Measurements from ENCODE around the gene TWSG1. TPM values are rescaled to one million over a fixed set of nuclear protein-coding genes. Genes with fewer than 3 reads are reported as not detected.
"Not testable (repeated sequence)": the region's sequence is repeated elsewhere in the genome, so short reads cannot be mapped to it uniquely, and the experiment has no call there.

The TWSG1 gene
- total RNA-seq, 2 experiments from 2014 or later: 11.0 to 12.2 TPM

GRCh38 chr18:9366126-9366714 lies 31.6 kb downstream of the TWSG1 start:
- POLR2A ChIA-PET: no interaction called here
- Mint-ChIP-seq H3K4me3 (no peak overlapping the region), H3K36me3 (peaks cover 16% of the 10 kb centered on the region), H3K9me3 (no peaks in the 10 kb centered on the region), H3K4me1 (ENCODE audit: low read depth) (no peaks in the 10 kb centered on the region), H3K27me3 (no peaks in the 10 kb centered on the region), H3K27ac (no peak overlapping the region)
- CTCF ChIA-PET: no interaction called here
- intact Hi-C loops (cut with micrococcal nuclease): no loop called here
- DNase-seq: no peak

DNA sequence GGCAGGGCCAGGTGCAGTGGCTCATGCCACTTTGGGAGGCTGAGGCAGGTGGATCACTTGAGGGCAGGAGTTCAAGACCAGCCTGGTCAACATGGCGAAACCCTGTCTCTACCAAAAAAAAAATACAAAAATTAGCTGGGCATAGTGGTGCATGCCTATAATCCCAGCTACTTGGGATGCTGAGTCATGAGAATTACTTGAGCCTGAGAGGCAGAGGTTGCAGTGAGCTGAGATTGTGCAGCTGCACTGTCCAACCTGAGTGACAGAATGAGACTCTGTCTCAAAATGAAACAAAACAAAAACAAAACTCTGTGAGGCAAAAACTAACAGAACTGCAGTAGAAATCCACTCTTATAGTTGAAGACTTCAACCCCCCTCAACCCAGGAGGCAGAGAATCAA lies 38.7 kb downstream of the TWSG1 start:
- H3K36me3 Mint-ChIP-seq: peaks cover 19% of the 10 kb centered on the region
- H3K4me1 Mint-ChIP-seq (ENCODE audit: low read depth); H3K27me3 Mint-ChIP-seq; H3K27ac Mint-ChIP-seq; DNase-seq; intact Hi-C loops (cut with micrococcal nuclease); CTCF ChIA-PET; POLR2A ChIA-PET; H3K4me3 Mint-ChIP-seq; H3K9me3 Mint-ChIP-seq: not testable (repeated sequence)

- H3K27ac Mint-ChIP-seq: no peak overlapping the region
- H3K36me3 Mint-ChIP-seq: peaks cover 16% of the 10 kb centered on the region
- H3K4me1 Mint-ChIP-seq (ENCODE audit: low read depth): no peaks in the 10 kb centered on the region
- DNase-seq: no peak
- POLR2A ChIA-PET: no interaction called here
- intact Hi-C loops (cut with micrococcal nuclease): no loop called here
- peaks cover 9% of the 10 kb centered on the region for H3K9me3 Mint-ChIP-seq
- no peak overlapping the region for H3K4me3 Mint-ChIP-seq
- CTCF ChIA-PET: no interaction called here
- no peaks in the 10 kb centered on the region for H3K27me3 Mint-ChIP-seq
Measured at GRCh38 chr18:9379118-9379517, 44.5 kb downstream of the TWSG1 start.

GRCh38 chr18:9380101-9380500 lies 45.5 kb downstream of the TWSG1 start:
- intact Hi-C loops (cut with micrococcal nuclease): no loop called here

GRCh38 chr18:9380621-9381395 lies 46.2 kb downstream of the TWSG1 start:
- CTCF ChIA-PET: no interaction called here
- Mint-ChIP-seq H3K27ac (no peak overlapping the region), H3K27me3 (no peaks in the 10 kb centered on the region), H3K9me3 (peaks cover 9% of the 10 kb centered on the region), H3K4me1 (ENCODE audit: low read depth) (no peaks in the 10 kb centered on the region), H3K36me3 (peaks cover 14% of the 10 kb centered on the region), H3K4me3 (no peak overlapping the region)
- POLR2A ChIA-PET: no interaction called here
- DNase-seq: no peak
- intact Hi-C loops (cut with micrococcal nuclease): no loop called here

More at GRCh38 chr18:9380101-9380500, 45.5 kb downstream of the TWSG1 start:
- Mint-ChIP-seq H3K4me3 (no peak overlapping the region), H3K9me3 (peaks cover 9% of the 10 kb centered on the region), H3K27ac (no peak overlapping the region), H3K27me3 (no peaks in the 10 kb centered on the region), H3K4me1 (ENCODE audit: low read depth) (no peaks in the 10 kb centered on the region), H3K36me3 (peaks cover 14% of the 10 kb centered on the region)
- ChIA-PET POLR2A (no interaction called here), CTCF (no interaction called here)
- no peak for DNase-seq

DNA sequence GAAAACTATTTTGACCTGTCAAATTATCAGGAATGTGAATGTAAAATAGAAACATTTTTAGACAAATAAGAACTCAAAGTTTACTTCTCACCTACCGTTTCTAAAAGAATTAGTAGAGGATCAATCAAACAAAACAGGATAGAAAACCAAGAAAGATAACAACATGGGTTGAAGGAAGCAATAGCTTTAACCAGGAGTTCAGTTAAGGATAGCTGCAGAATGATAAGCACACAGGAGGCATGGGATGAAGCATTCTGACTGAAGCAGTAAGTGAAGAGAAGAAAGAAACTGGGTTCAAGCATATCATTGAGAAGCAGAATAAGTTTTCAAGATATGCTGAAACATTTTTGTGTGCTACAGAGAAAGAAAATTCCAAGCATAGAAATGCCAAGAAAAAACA lies 52.3 kb downstream of the TWSG1 start:
- H3K9me3 Mint-ChIP-seq: peaks cover 10% of the 10 kb centered on the region
- ChIA-PET CTCF (no interaction called here), POLR2A (no interaction called here)
- DNase-seq: no peak
- H3K27ac Mint-ChIP-seq: no peak overlapping the region
- H3K4me3 Mint-ChIP-seq: no peak overlapping the region
- H3K36me3 Mint-ChIP-seq: peaks cover 16% of the 10 kb centered on the region
- intact Hi-C loops (cut with micrococcal nuclease): no loop called here
- H3K27me3 Mint-ChIP-seq: no peaks in the 10 kb centered on the region
- no peaks in the 10 kb centered on the region for H3K4me1 Mint-ChIP-seq (ENCODE audit: low read depth)

DNA sequence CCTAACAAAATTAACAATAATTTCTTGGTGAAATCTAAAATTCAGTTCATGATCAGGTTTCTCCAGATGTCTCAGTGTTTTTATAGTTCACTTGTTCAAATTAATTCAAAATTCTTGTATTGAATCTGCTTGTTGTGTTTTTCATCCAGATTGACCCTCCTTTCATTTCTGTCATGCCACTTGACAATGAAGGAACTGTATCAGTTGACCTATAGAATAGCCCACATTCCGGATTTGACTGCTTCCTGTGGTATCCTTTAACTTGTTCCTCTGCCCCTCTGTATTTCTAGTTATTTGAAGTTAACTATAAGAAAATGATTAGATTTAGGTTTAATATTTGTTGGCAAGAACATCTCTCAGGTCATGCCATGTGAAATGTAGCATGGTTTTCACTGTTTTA lies 53.3 kb downstream of the TWSG1 start:
- CTCF ChIA-PET: no interaction called here

DNA sequence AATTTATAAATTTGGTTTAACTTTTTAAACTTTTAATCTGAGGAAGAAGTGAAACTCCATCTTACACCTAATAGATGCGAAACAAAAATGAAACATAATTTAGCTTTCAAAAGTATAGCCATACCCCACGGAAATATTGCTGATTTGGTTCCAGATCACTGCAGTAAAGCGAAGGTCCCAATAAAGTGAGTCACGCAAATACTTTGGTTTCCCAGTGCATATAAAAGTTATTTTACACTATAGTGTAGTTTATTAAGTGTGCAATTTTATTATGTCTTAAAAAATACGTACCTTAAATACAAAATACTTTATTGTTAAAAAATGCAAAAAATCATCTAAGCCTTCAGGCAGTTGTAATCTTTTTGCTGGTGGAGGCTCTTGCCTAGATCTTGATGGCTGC lies 55.1 kb downstream of the TWSG1 start:
- ChIA-PET POLR2A (no interaction called here), CTCF (no interaction called here)
- Mint-ChIP-seq H3K4me3 (no peak overlapping the region), H3K27ac (no peak overlapping the region), H3K4me1 (ENCODE audit: low read depth) (no peaks in the 10 kb centered on the region), H3K36me3 (peaks cover 24% of the 10 kb centered on the region), H3K27me3 (no peaks in the 10 kb centered on the region), H3K9me3 (peaks cover 15% of the 10 kb centered on the region)
- intact Hi-C loops (cut with micrococcal nuclease): no loop called here
- no peak for DNase-seq

More for the DNA sequence above, 53.3 kb downstream of the TWSG1 start:
- Mint-ChIP-seq H3K4me3 (no peak overlapping the region), H3K27me3 (no peaks in the 10 kb centered on the region), H3K36me3 (peaks cover 19% of the 10 kb centered on the region), H3K4me1 (ENCODE audit: low read depth) (no peaks in the 10 kb centered on the region), H3K27ac (no peak overlapping the region), H3K9me3 (peaks cover 15% of the 10 kb centered on the region)
- POLR2A ChIA-PET: no interaction called here
- intact Hi-C loops (cut with micrococcal nuclease): no loop called here
- DNase-seq: no peak

- H3K27me3 Mint-ChIP-seq: no peaks in the 10 kb centered on the region
Measured at GRCh38 chr18:9392726-9393125, 58.2 kb downstream of the TWSG1 start.

GRCh38 chr18:9394046-9394445 lies 59.5 kb downstream of the TWSG1 start:
- intact Hi-C loops (cut with micrococcal nuclease): no loop called here
- Mint-ChIP-seq H3K27me3 (no peaks in the 10 kb centered on the region), H3K9me3 (peaks cover 15% of the 10 kb centered on the region), H3K27ac (no peak overlapping the region), H3K36me3 (peaks cover 37% of the 10 kb centered on the region), H3K4me3 (no peak overlapping the region), H3K4me1 (ENCODE audit: low read depth) (no peaks in the 10 kb centered on the region)
- ChIA-PET POLR2A (no interaction called here), CTCF (no interaction called here)
- DNase-seq: no peak

More at GRCh38 chr18:9392726-9393125, 58.2 kb downstream of the TWSG1 start:
- Mint-ChIP-seq H3K36me3 (peaks cover 37% of the 10 kb centered on the region), H3K4me3 (no peak overlapping the region), H3K9me3 (peaks cover 15% of the 10 kb centered on the region), H3K4me1 (ENCODE audit: low read depth) (no peaks in the 10 kb centered on the region), H3K27ac (no peak overlapping the region)
- DNase-seq: no peak
- POLR2A ChIA-PET: no interaction called here
- CTCF ChIA-PET: no interaction called here
- intact Hi-C loops (cut with micrococcal nuclease): no loop called here

GRCh38 chr18:9400197-9400596 lies 65.6 kb downstream of the TWSG1 start:
- Mint-ChIP-seq H3K9me3 (peaks cover 4% of the 10 kb centered on the region), H3K27ac (no peak overlapping the region), H3K4me3 (no peak overlapping the region), H3K27me3 (peaks cover 2% of the 10 kb centered on the region), H3K4me1 (ENCODE audit: low read depth) (peaks cover 6% of the 10 kb centered on the region), H3K36me3 (peaks cover 9% of the 10 kb centered on the region)
- intact Hi-C loops (cut with micrococcal nuclease): no loop called here
- ChIA-PET POLR2A (no interaction called here), CTCF (no interaction called here)
- no peak for DNase-seq

DNA sequence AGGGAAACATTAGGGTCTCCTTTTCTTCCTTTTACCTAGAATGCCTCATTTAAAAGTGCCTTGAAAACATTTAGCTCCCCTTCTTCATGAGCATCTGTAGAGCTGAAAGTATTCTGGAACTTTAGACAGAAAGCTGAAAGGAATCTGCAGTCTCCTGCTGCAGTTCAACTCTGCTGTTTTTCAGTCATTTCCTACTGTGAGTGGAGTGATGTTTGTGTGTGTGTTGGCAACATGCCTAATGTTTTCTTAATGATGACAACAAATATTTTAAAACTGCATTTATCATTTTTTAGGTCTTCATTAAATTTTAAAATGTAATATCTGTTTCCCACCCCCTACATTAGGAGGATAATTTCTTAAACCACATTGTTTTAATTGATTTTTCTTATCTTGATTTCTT lies 66.6 kb downstream of the TWSG1 start:
- ChIA-PET CTCF (no interaction called here), POLR2A (no interaction called here)
- DNase-seq: no peak
- no peak overlapping the region for H3K27ac Mint-ChIP-seq
- no peak overlapping the region for H3K4me3 Mint-ChIP-seq
- peaks cover 6% of the 10 kb centered on the region for H3K4me1 Mint-ChIP-seq (ENCODE audit: low read depth)
- H3K27me3 Mint-ChIP-seq: peaks cover 4% of the 10 kb centered on the region
- intact Hi-C loops (cut with micrococcal nuclease): no loop called here
- H3K9me3 Mint-ChIP-seq: peaks cover 4% of the 10 kb centered on the region
- H3K36me3 Mint-ChIP-seq: peaks cover 7% of the 10 kb centered on the region

DNA sequence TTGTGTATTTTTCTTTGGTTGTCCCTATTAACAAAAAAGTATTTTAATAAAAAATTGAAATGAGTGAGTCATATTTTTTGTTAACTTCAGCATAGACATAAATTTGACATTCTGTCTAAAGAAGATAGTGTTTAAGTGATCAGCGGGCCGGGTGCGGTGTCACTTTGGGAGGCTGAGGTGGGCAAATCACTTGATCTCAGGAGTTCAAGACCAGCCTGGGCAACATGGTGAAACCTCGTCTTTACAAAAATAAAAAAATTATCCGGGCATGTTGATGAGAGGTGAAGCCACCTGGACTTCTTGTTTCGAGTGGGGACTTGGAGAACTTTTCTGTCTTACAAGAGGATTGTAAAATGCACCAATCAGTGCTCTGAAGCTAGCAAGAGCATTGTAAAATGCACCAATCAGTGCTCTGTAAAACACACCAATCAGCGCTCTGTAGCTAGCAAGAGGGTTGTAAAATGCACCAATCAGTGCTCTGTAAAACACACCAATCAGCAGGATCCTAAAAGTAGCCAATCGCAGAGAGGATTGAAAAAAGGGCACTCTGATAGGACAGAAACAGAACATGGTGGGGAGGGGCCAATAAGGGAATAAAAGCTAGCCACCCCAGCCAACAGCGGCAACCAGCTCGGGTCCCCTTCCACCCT lies 67.9 kb downstream of the TWSG1 start:
- H3K9me3 Mint-ChIP-seq; H3K27me3 Mint-ChIP-seq; H3K4me1 Mint-ChIP-seq (ENCODE audit: low read depth); DNase-seq; intact Hi-C loops (cut with micrococcal nuclease); H3K27ac Mint-ChIP-seq; POLR2A ChIA-PET; H3K4me3 Mint-ChIP-seq; H3K36me3 Mint-ChIP-seq: not testable (repeated sequence)
- CTCF ChIA-PET: interaction anchor here (0.6 kb wide), 1 partner anchor 296 kb away, joined by 3 read pairs; no protein-coding TSS in a partner anchor

Data from activated CD4-positive, alpha-beta memory T cell treated with anti-CD3 and anti-CD28 coated beads for 36 hours (primary cell).